GM10248 (cell line): Measurements from ENCODE around the gene FAM219B.

Experiments
- CTCF ChIA-PET: fragments of 300-600 bp; sonication (Branson Sonifier 250); formaldehyde crosslinking; extraction: SDS; loops from one replicate; lab custom pipeline; 2021; ENCODE audit warnings: antibody characterized with exemption; lab: Yijun Ruan, JAX
- POLR2A ChIA-PET: fragments of 350-650 bp; sonication (Branson Sonifier 250); formaldehyde crosslinking; extraction: SDS; loops from one replicate; lab custom pipeline; 2020; ENCODE audit warnings: antibody characterized with exemption; lab: Yijun Ruan, JAX
- DNase-seq: peaks from one replicate; pipeline ENCODE4 v3.0.0; 2012; ENCODE audit errors: extremely low spot score
- CTCF ChIP-seq: IDR thresholded peaks from 2 replicates; pipeline ENCODE4 v1.5.1; 2012; ENCODE audit warnings: mild to moderate bottlenecking, low read depth; ENCODE audit errors: extremely low read depth, missing control alignments, control extremely low read depth

The FAM219B gene

GRCh38 chr15:74884428-74885223 is 22.0 kb downstream of the FAM219B start:
- ChIA-PET CTCF (interaction anchor here (0.8 to 15.4 kb wide), 8 partner anchors 9 to 91 kb away, joined by 3 to 131 read pairs (median 6); no protein-coding TSS in a partner anchor), POLR2A (no interaction called here)
- TF ChIP-seq CTCF: no peak
- no peak for DNase-seq

GRCh38 chr15:74882528-74882927 is 24.1 kb downstream of the FAM219B start:
- ChIA-PET POLR2A (no interaction called here), CTCF (interaction anchor here (0.8 to 15.4 kb wide), 7 partner anchors 9 to 111 kb away, joined by 3 to 131 read pairs (median 4); partner anchors contain the start of gene SCAMP2)
- no peak for TF ChIP-seq CTCF
- no peak for DNase-seq

GRCh38 chr15:74878273-74878672 is 28.4 kb downstream of the FAM219B start:
- POLR2A ChIA-PET: no interaction called here
- CTCF ChIA-PET: interaction anchor here (1.6 to 15.4 kb wide), 2 partner anchors 24 to 51 kb away, joined by 3 to 131 read pairs; partner anchors contain the start of gene CPLX3
- TF ChIP-seq CTCF: no peak
- no peak for DNase-seq

GRCh38 chr15:74873756-74874424 is 32.8 kb downstream of the FAM219B start:
- DNase-seq: no peak
- ChIA-PET CTCF (interaction anchor here (1.3 to 15.4 kb wide), 4 partner anchors 9 to 103 kb away, joined by 5 to 131 read pairs (median 8); no protein-coding TSS in a partner anchor), POLR2A (interaction anchor here (0.6 to 1.4 kb wide), 3 partner anchors 15 to 321 kb away, joined by 3 to 5 read pairs (median 4); no protein-coding TSS in a partner anchor)
- TF ChIP-seq CTCF: no peak

GRCh38 chr15:74873036-74873755 is 33.5 kb downstream of the FAM219B start, which contains the start of gene SCAMP2:
Gene SCAMP2, minus strand, starts transcription at chr15:74873365. Its CDS starts 110 bp downstream, at chr15:74873255.
- ChIA-PET CTCF (interaction anchor here (1.3 to 15.4 kb wide), 4 partner anchors 10 to 102 kb away, joined by 5 to 131 read pairs (median 8); no protein-coding TSS in a partner anchor), POLR2A (interaction anchor here (1.4 kb wide), 1 partner anchor 16 kb away, joined by 4 read pairs; no protein-coding TSS in a partner anchor)
- DNase-seq: peak; percentile 96
- TF ChIP-seq CTCF: no peak
